Epithelial cell of proximal tubule (primary cell): ENCODE results near the gene TMEM37. TPM values are rescaled to one million over a fixed set of nuclear protein-coding genes. Genes with fewer than 3 reads are reported as not detected.

Experiments used
- DNase-seq: peaks from one replicate; pipeline ENCODE4 v3.0.0-alpha.2; 2011; ENCODE audit warnings: low read depth
- H3K4me3 ChIP-seq: 2 replicates; pipeline ENCODE4 v1.5.1; 2011; ENCODE audit warnings: low read depth, mild to moderate bottlenecking, low read length
- CTCF ChIP-seq: conservative IDR thresholded peaks from 2 replicates; pipeline ENCODE4 v1.5.1; 2012; ENCODE audit warnings: low read depth, mild to moderate bottlenecking, low read length
- total RNA-seq: library from RNA; depleted of rRNA; stranded (reverse); fragments of >200 nt; gene quantifications from 2 replicates; pipeline ENCODE4 v1.2.3, GENCODE V29; 2015

The TMEM37 gene
- total RNA-seq, 1 donor from 2014 or later: 1.2 TPM

DNA sequence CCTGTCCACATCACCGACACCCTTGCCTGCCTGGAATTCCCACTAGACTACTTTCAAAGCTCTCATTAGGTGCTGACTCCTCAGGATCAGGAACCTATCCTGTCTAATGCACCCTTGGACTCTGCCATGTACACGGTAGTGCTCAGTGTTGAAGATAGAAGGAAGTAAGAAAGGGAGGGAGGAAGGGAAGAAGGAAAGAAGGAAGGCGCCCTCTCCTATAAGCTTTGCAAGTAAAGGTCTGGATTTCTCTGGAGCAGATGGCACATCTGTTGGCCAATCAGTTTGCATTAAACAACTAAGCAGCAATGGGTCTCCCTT, 47.3 kb downstream of the TMEM37 start:
- TF ChIP-seq CTCF: no peak
- H3K4me3 ChIP-seq: no peak overlapping the region
- DNase-seq: no peak

GRCh38 chr2:119480184-119480583, 48.5 kb downstream of the TMEM37 start:
- DNase-seq: no peak
- TF ChIP-seq CTCF: no peak
- no peak overlapping the region for H3K4me3 ChIP-seq

DNA sequence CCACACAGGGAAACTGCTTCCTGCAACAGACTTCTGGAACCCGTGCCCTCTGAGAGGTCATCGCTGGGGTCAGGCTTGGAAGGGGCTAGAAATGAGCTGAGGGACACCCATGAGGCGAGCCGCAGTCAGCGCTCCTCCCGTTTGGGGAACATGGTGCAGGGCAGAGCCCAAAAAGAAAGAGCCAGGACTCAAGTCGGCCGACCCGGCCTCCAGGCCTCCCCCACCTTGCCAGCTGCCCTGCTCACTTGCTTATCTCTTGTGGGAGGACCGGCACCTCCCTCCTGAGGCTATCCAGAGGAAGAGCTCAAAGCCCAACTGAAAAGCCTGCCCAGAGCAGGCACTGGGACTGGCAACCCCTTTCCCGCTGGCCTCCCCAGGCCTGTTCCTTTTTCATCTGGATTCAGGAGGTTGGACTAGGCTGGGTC, 49.1 kb downstream of the TMEM37 start:
- H3K4me3 ChIP-seq: no peak overlapping the region
- DNase-seq: no peak
- TF ChIP-seq CTCF: no peak

DNA sequence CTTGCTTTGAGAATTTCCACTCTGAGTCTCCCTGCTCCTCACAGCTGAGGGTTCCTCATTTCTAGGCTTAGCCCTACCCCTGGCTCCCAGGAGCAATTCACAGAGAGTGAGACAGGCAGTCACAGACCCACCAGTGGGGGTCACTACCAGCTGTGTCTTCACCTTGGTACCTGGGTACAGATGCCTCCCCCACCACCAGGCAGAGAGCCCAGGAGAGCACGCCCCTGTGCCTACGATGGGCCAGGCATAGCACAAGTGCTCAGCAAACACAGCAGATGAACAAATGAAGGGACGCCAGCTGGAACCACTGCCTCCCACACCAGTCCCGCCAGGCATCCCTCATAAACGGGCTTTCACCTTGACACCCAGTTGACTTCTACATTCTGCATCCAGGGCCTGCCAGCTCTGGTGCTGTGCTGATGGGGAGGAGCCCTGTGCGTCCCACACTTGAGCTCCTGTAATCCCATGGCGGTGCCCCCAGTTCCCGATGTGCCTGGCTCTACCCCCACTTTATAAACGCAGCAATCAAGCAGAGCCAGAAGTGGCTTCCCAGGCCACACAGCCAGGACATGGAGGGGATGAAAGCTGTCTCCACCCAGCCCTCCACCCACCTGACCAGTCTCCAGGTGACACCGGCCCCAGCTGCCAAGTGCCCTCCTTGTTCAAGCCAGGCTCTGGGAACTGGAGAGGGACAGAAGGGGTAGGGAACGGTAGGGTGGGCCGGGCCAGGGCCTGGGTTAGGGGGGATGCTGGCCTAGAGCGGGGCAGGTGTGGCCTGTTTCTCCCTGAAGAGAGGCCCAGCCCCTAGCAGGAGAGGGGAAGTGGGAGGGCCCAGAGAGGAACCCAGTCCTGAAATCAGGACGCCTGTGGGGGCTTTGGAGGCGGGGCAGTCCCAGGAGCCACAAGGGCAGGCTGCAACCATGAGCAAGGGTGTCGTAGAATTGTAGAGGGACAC, 50.1 kb downstream of the TMEM37 start:
- DNase-seq: no peak
- no peak overlapping the region for H3K4me3 ChIP-seq
- no peak for TF ChIP-seq CTCF

GRCh38 chr2:119482481-119483394, 51.1 kb downstream of the TMEM37 start:
- TF ChIP-seq CTCF: no peak
- no peak overlapping the region for H3K4me3 ChIP-seq
- no peak for DNase-seq

- no peak for DNase-seq
- no peak overlapping the region for H3K4me3 ChIP-seq
- no peak for TF ChIP-seq CTCF
Measured at GRCh38 chr2:119483395-119483753, 51.7 kb downstream of the TMEM37 start.
